Mesodermal cell (in vitro differentiated cells): ENCODE results near the gene TFAM.

Experiments
- H3K27ac ChIP-seq: 2 replicates; pipeline ENCODE4 v1.7.0; 2013; ENCODE audit warnings: mild to moderate bottlenecking, low read depth, low read length, moderate library complexity; ENCODE audit not compliant: severe bottlenecking
- H3K36me3 ChIP-seq: 2 replicates; pipeline ENCODE4 v1.7.1; 2013; ENCODE audit warnings: mild to moderate bottlenecking, low read length, moderate library complexity; ENCODE audit not compliant: control insufficient read depth, insufficient read depth
- H3K4me1 ChIP-seq: one replicate; pipeline ENCODE4 v1.7.1; 2013; ENCODE audit warnings: mild to moderate bottlenecking, low read length; ENCODE audit not compliant: insufficient read depth, control insufficient read depth, poor library complexity, severe bottlenecking
- H3K4me3 ChIP-seq: 2 replicates; pipeline ENCODE4 v1.7.0; 2013; ENCODE audit warnings: low read length, control low read depth, mild to moderate bottlenecking; ENCODE audit not compliant: insufficient read depth, poor library complexity, severe bottlenecking; ENCODE audit errors: extremely low read depth
- H3K9me3 ChIP-seq: 2 replicates; pipeline ENCODE4 v1.7.1; 2013; ENCODE audit warnings: mild to moderate bottlenecking, low read length, moderate library complexity; ENCODE audit not compliant: control insufficient read depth
- WGBS, 2 experiments: methylation state at CpG; one replicate each; pipeline ENCODE4 v1.1.5; 2013; ENCODE audit warnings: missing lambda C conversion rate in 2 of 2; ENCODE audit not compliant: insufficient coverage in 2 of 2; 5-methylcytosine and 5-hydroxymethylcytosine counted together

The TFAM gene

GRCh38 chr10:58433571-58433970 lies 48.4 kb downstream of the TFAM start:
- 89 to 100% methylated on average over 2 to 3 of the region's 5 CpGs for WGBS, 2 experiments
- Histone ChIP-seq H3K9me3 (no peaks in the 10 kb centered on the region), H3K4me1 (peaks cover 10% of the 10 kb centered on the region), H3K27ac (no peak overlapping the region), H3K4me3 (no peak overlapping the region), H3K36me3 (no peaks in the 10 kb centered on the region)

- WGBS, 2 experiments = 63 to 100% methylated on average over 1 of the region's 2 CpGs
- peak overlapping the region; percentile 82 for H3K27ac ChIP-seq
- H3K9me3 ChIP-seq = peaks cover 3% of the 10 kb centered on the region
- H3K4me1 ChIP-seq = peaks cover 10% of the 10 kb centered on the region
- H3K36me3 ChIP-seq = no peaks in the 10 kb centered on the region
- H3K4me3 ChIP-seq = no peak overlapping the region
Measured at GRCh38 chr10:58435297-58435985, 50.2 kb downstream of the TFAM start.

GRCh38 chr10:58436071-58436470 lies 50.9 kb downstream of the TFAM start:
- WGBS, 2 experiments = 76 to 78% methylated on average over 1 to 4 of the region's 4 CpGs
- no peak overlapping the region for H3K27ac ChIP-seq

GRCh38 chr10:58438340-58438871 lies 53.2 kb downstream of the TFAM start:
- H3K27ac ChIP-seq = no peak overlapping the region
- H3K9me3 ChIP-seq = peaks cover 3% of the 10 kb centered on the region
- 90 to 100% methylated on average over 1 to 2 of the region's 3 CpGs for WGBS, 2 experiments
- peaks cover 10% of the 10 kb centered on the region for H3K4me1 ChIP-seq
- H3K4me3 ChIP-seq = no peak overlapping the region
- H3K36me3 ChIP-seq = no peaks in the 10 kb centered on the region

More at GRCh38 chr10:58436071-58436470, 50.9 kb downstream of the TFAM start:
- H3K9me3 ChIP-seq = peaks cover 3% of the 10 kb centered on the region
- no peaks in the 10 kb centered on the region for H3K36me3 ChIP-seq
- H3K4me1 ChIP-seq = peaks cover 10% of the 10 kb centered on the region
- no peak overlapping the region for H3K4me3 ChIP-seq

GRCh38 chr10:58438986-58439385 lies 53.8 kb downstream of the TFAM start:
- H3K4me3 ChIP-seq = no peak overlapping the region
- 100% methylated on average over 1 of the region's 1 CpG; no CpG with 5 or more reads in 1 of the 2 experiments for WGBS, 2 experiments
- H3K9me3 ChIP-seq = peaks cover 3% of the 10 kb centered on the region
- H3K36me3 ChIP-seq = no peaks in the 10 kb centered on the region
- peaks cover 10% of the 10 kb centered on the region for H3K4me1 ChIP-seq
- H3K27ac ChIP-seq = no peak overlapping the region

GRCh38 chr10:58439632-58440364 lies 54.6 kb downstream of the TFAM start:
- 85 to 92% methylated on average over 4 of the region's 5 CpGs for WGBS, 2 experiments
- peaks cover 10% of the 10 kb centered on the region for H3K4me1 ChIP-seq
- peaks cover 3% of the 10 kb centered on the region for H3K9me3 ChIP-seq
- H3K36me3 ChIP-seq = no peaks in the 10 kb centered on the region
- no peak overlapping the region for H3K4me3 ChIP-seq
- no peak overlapping the region for H3K27ac ChIP-seq

GRCh38 chr10:58440484-58440883 lies 55.3 kb downstream of the TFAM start:
- H3K9me3 ChIP-seq = peaks cover 3% of the 10 kb centered on the region
- no peaks in the 10 kb centered on the region for H3K36me3 ChIP-seq
- no CpG with 5 or more reads among the region's 1 CpG for WGBS, 2 experiments
- peaks cover 9% of the 10 kb centered on the region for H3K4me1 ChIP-seq
- no peak overlapping the region for H3K27ac ChIP-seq
- no peak overlapping the region for H3K4me3 ChIP-seq

GRCh38 chr10:58444321-58444720 lies 59.1 kb downstream of the TFAM start:
- H3K27ac ChIP-seq = no peak overlapping the region
- no peaks in the 10 kb centered on the region for H3K36me3 ChIP-seq
- WGBS, 2 experiments = no CpG with 5 or more reads among the region's 3 CpGs
- H3K4me3 ChIP-seq = no peak overlapping the region
- no peaks in the 10 kb centered on the region for H3K4me1 ChIP-seq
- peaks cover 3% of the 10 kb centered on the region for H3K9me3 ChIP-seq

- no peak overlapping the region for H3K27ac ChIP-seq
- no peaks in the 10 kb centered on the region for H3K36me3 ChIP-seq
- no peak overlapping the region for H3K4me3 ChIP-seq
- no peaks in the 10 kb centered on the region for H3K4me1 ChIP-seq
- WGBS, 2 experiments = 63 to 83% methylated on average over 1 to 2 of the region's 6 CpGs
- peaks cover 3% of the 10 kb centered on the region for H3K9me3 ChIP-seq
Measured at GRCh38 chr10:58444876-58445275, 59.7 kb downstream of the TFAM start.

- WGBS, 2 experiments = 93 to 96% methylated on average over 22 to 29 of the region's 31 CpGs
- H3K36me3 ChIP-seq = no peaks in the 10 kb centered on the region
- H3K4me3 ChIP-seq = no peak overlapping the region
- H3K9me3 ChIP-seq = no peaks in the 10 kb centered on the region
- H3K4me1 ChIP-seq = no peaks in the 10 kb centered on the region
- no peak overlapping the region for H3K27ac ChIP-seq
Measured at GRCh38 chr10:58448121-58448935, 63.1 kb downstream of the TFAM start.
